Peyer's patch (tissue), 4 donors: Measurements from ENCODE around the gene WDR46. TPM values are rescaled to one million over a fixed set of nuclear protein-coding genes. Genes with fewer than 3 reads are reported as not detected.
"Not testable (repeated sequence)": the region's sequence is repeated elsewhere in the genome, so short reads cannot be mapped to it uniquely, and the experiment has no call there.

Experiments used
- DNase-seq, 3 donors: peaks; one replicate each; pipeline ENCODE4 v3.0.0-alpha.2; 2017 to 2019
- H3K27ac ChIP-seq, 4 donors: fragments of 200-600 bp; sonication (generic); one replicate each; pipeline ENCODE4 v1.5.1; 2016 to 2019
- H3K27me3 ChIP-seq, 2 donors: fragments of 200-600 bp; sonication (generic); one replicate each; pipeline ENCODE4 v1.5.1; 2019
- H3K36me3 ChIP-seq, 3 donors: fragments of 200-600 bp; sonication (generic); one replicate each; pipeline ENCODE4 v1.5.1; 2016 to 2019
- H3K4me1 ChIP-seq, 4 donors: fragments of 200-600 bp; sonication (generic); one replicate each; pipeline ENCODE4 v1.5.1; 2016 to 2019
- H3K4me3 ChIP-seq, 4 donors: fragments of 200-600 bp; sonication (generic); 1 replicate in 3 of 4; 2 replicates in 1 of 4; pipeline ENCODE4 v1.5.1; 2016 to 2019; ENCODE audit warnings: mild to moderate bottlenecking in 1 of 4
- H3K9me3 ChIP-seq, 4 donors: fragments of 200-600 bp; sonication (generic); one replicate each; pipeline ENCODE4 v1.5.1; 2016 to 2019; ENCODE audit warnings: mild to moderate bottlenecking in 1 of 4
- CTCF ChIP-seq, 6 experiments: fragments of 450-650 bp in 4 of 6; fragments of 200-600 bp in 2 of 6; sonication (generic) in 1 of 6; IDR thresholded peaks; one replicate each; pipeline ENCODE4 v1.5.1; 2017 to 2019; ENCODE audit warnings: antibody characterized with exemption in 6 of 6, mild to moderate bottlenecking in 3 of 6, moderate library complexity in 1 of 6
- POLR2A ChIP-seq, 2 donors: fragments of 450-650 bp; IDR thresholded peaks; one replicate each; pipeline ENCODE4 v1.5.1; 2017; ENCODE audit warnings: antibody characterized with exemption in 2 of 2, mild to moderate bottlenecking in 2 of 2, moderate library complexity in 2 of 2
- total RNA-seq, 4 donors: library from RNA; depleted of rRNA; stranded (reverse); fragments of >200 nt; gene quantifications; one replicate each; pipeline ENCODE4 v1.1.0, GENCODE V29; 2016

The WDR46 gene
- total RNA-seq, 4 donors from 2014 or later: 22.1 to 102 (median 34.3) TPM

- H3K36me3 ChIP-seq: peaks cover 0 to 84% (median 4%) of the 10 kb centered on the region in 3 donors
- no peak overlapping the region for H3K4me3 ChIP-seq
- no peaks in the 10 kb centered on the region for H3K27me3 ChIP-seq
- no peak overlapping the region for H3K27ac ChIP-seq
- no peaks in the 10 kb centered on the region for H3K4me1 ChIP-seq
- no peaks in the 10 kb centered on the region for H3K9me3 ChIP-seq
- DNase-seq: no peak
- no peak for TF ChIP-seq CTCF (IDR thresholded peaks at IDR 0.05)
- no peak for TF ChIP-seq POLR2A (IDR thresholded peaks at IDR 0.05)
Measured at GRCh38 chr6:33264015-33264414, 25.0 kb downstream of the WDR46 start.

- H3K27me3 ChIP-seq: not testable (repeated sequence)
- H3K36me3 ChIP-seq: peaks cover 0 to 79% (median 4%) of the 10 kb centered on the region in 3 donors
Measured at GRCh38 chr6:33262490-33262889, 26.5 kb downstream of the WDR46 start.

GRCh38 chr6:33259032-33259431 is 30.0 kb downstream of the WDR46 start:
- H3K4me1 ChIP-seq: no peaks in the 10 kb centered on the region
- no peak overlapping the region for H3K4me3 ChIP-seq
- no peaks in the 10 kb centered on the region for H3K27me3 ChIP-seq
- H3K27ac ChIP-seq: no peak overlapping the region
- TF ChIP-seq POLR2A (IDR thresholded peaks at IDR 0.05): no peak
- TF ChIP-seq CTCF (IDR thresholded peaks at IDR 0.05): no peak
- H3K9me3 ChIP-seq: no peaks in the 10 kb centered on the region
- DNase-seq: no peak
- H3K36me3 ChIP-seq: peaks cover 0 to 56% (median 4%) of the 10 kb centered on the region in 3 donors

More at GRCh38 chr6:33262490-33262889, 26.5 kb downstream of the WDR46 start:
- H3K4me1 ChIP-seq, H3K27ac ChIP-seq, H3K4me3 ChIP-seq, H3K9me3 ChIP-seq, DNase-seq: not testable (repeated sequence)

- Histone ChIP-seq H3K27ac (no peak overlapping the region), H3K4me1 (peaks cover 0 to 13% (median 2%) of the 10 kb centered on the region in 4 donors), H3K9me3 (no peaks in the 10 kb centered on the region), H3K4me3 (no peak overlapping the region), H3K27me3 (no peaks in the 10 kb centered on the region), H3K36me3 (peaks cover 0 to 27% (median 0%) of the 10 kb centered on the region in 3 donors)
- TF ChIP-seq POLR2A (IDR thresholded peaks at IDR 0.05) (no peak), CTCF (IDR thresholded peaks at IDR 0.05) (no peak)
- no peak for DNase-seq
Measured at GRCh38 chr6:33254591-33254990, 34.4 kb downstream of the WDR46 start.

GRCh38 chr6:33252759-33253158 is 36.3 kb downstream of the WDR46 start:
- DNase-seq: no peak
- Histone ChIP-seq H3K36me3 (peaks cover 0 to 13% (median 0%) of the 10 kb centered on the region in 3 donors), H3K9me3 (no peaks in the 10 kb centered on the region), H3K27ac (no peak overlapping the region), H3K4me1 (peaks cover 0 to 19% (median 5%) of the 10 kb centered on the region in 4 donors), H3K4me3 (no peak overlapping the region), H3K27me3 (no peaks in the 10 kb centered on the region)
- TF ChIP-seq POLR2A (IDR thresholded peaks at IDR 0.05) (no peak), CTCF (IDR thresholded peaks at IDR 0.05) (no peak)

- H3K4me3 ChIP-seq: no peak overlapping the region
- no peak for DNase-seq
- peaks cover 0 to 7% (median 0%) of the 10 kb centered on the region in 3 donors for H3K36me3 ChIP-seq
- no peak overlapping the region for H3K27ac ChIP-seq
- no peak for TF ChIP-seq CTCF (IDR thresholded peaks at IDR 0.05)
- TF ChIP-seq POLR2A (IDR thresholded peaks at IDR 0.05): no peak
- peaks cover 0 to 19% (median 5%) of the 10 kb centered on the region in 4 donors for H3K4me1 ChIP-seq
- no peaks in the 10 kb centered on the region for H3K27me3 ChIP-seq
- no peaks in the 10 kb centered on the region for H3K9me3 ChIP-seq
Measured at GRCh38 chr6:33251395-33252012, 37.5 kb downstream of the WDR46 start.
